HG03432 (cell line): ENCODE data around the gene BRSK2.
"Not testable (repeated sequence)": the region's sequence is repeated elsewhere in the genome, so short reads cannot be mapped to it uniquely, and the experiment has no call there.

Source experiments
- ATAC-seq: cut with Tn5 transposase; IDR thresholded peaks from one replicate; pipeline ENCODE4 v1.9.1; 2021; ENCODE audit warnings: mild to moderate bottlenecking, moderate library complexity; ENCODE audit not compliant: unreplicated experiment

Gene BRSK2

GRCh38 chr11:1353383-1354124 is 36.2 kb upstream of the BRSK2 start:
- no peak for ATAC-seq

- no peak for ATAC-seq
Observed at GRCh38 chr11:1354125-1354938, 35.4 kb upstream of the BRSK2 start.

- ATAC-seq = no peak
Observed at GRCh38 chr11:1356007-1356435, 33.7 kb upstream of the BRSK2 start.

- no peak for ATAC-seq
Observed at GRCh38 chr11:1356478-1356960, 33.2 kb upstream of the BRSK2 start.

- no peak for ATAC-seq
Observed at GRCh38 chr11:1358286-1358685, 31.4 kb upstream of the BRSK2 start.

GRCh38 chr11:1358931-1359330 is 30.8 kb upstream of the BRSK2 start:
- not testable (repeated sequence) for ATAC-seq

GRCh38 chr11:1359556-1359955 is 30.2 kb upstream of the BRSK2 start:
- no peak for ATAC-seq

- no peak for ATAC-seq
Observed at GRCh38 chr11:1360181-1360834, 29.4 kb upstream of the BRSK2 start.

GRCh38 chr11:1360835-1361357 is 28.8 kb upstream of the BRSK2 start:
- no peak for ATAC-seq

GRCh38 chr11:1361882-1362281 is 27.9 kb upstream of the BRSK2 start:
- no peak for ATAC-seq

GRCh38 chr11:1367721-1368120 is 22.0 kb upstream of the BRSK2 start:
- no peak for ATAC-seq

- ATAC-seq = no peak
Observed at GRCh38 chr11:1368216-1368615, 21.5 kb upstream of the BRSK2 start.

- ATAC-seq = no peak
Observed at GRCh38 chr11:1368966-1369365, 20.8 kb upstream of the BRSK2 start.

- ATAC-seq = no peak
Observed at GRCh38 chr11:1369371-1370005, 20.2 kb upstream of the BRSK2 start.

GRCh38 chr11:1370186-1371025 is 19.3 kb upstream of the BRSK2 start:
- no peak for ATAC-seq

- no peak for ATAC-seq
Observed at GRCh38 chr11:1371026-1371325, 18.8 kb upstream of the BRSK2 start.

GRCh38 chr11:1371377-1371776 is 18.4 kb upstream of the BRSK2 start:
- no peak for ATAC-seq

- no peak for ATAC-seq
Observed at GRCh38 chr11:1371836-1372465, 17.8 kb upstream of the BRSK2 start.

GRCh38 chr11:1372660-1373059 is 17.1 kb upstream of the BRSK2 start:
- ATAC-seq = no peak
